Naive thymus-derived CD4-positive, alpha-beta T cell (primary cell): ENCODE measurements around the gene STMN3. TPM values are rescaled to one million over a fixed set of nuclear protein-coding genes. Genes with fewer than 3 reads are reported as not detected.
A peak's percentile ranks its signal among the peaks of the same experiment; 100 is the strongest.

Experiments
- ATAC-seq: fragments of 150-1000 bp; cut with Tn5 transposase; 2 replicates; pipeline ENCODE4 v1.10.0; 2021; ENCODE audit warnings: mild to moderate bottlenecking, moderate library complexity
- CTCF ChIA-PET: fragments of 350-600 bp; sonication (Branson Sonifier 250); formaldehyde crosslinking; loops from one replicate; lab custom pipeline; 2021; ENCODE audit warnings: antibody characterized with exemption; lab: Charles Lee
- POLR2A ChIA-PET: fragments of 350-600 bp; sonication (Branson Sonifier 250); formaldehyde crosslinking; loops from one replicate; lab custom pipeline; 2021; ENCODE audit warnings: antibody characterized with exemption, inconsistent platforms; lab: Charles Lee
- DNase-seq, 9 donors: peaks; one replicate each; pipeline versions ENCODE4 v3.0.0 to v3.0.0-alpha.2; 2020 to 2022; ENCODE audit warnings: mixed read lengths in 1 of 9
- H3K27ac ChIP-seq: one replicate; pipeline ENCODE4 v1.7.0; 2013; ENCODE audit warnings: mild to moderate bottlenecking, low read depth, low read length, moderate library complexity
- H3K27me3 ChIP-seq, 2 donors: one replicate each; pipeline ENCODE4 v1.7.0; 2013; ENCODE audit warnings: low read length in 2 of 2, mild to moderate bottlenecking in 2 of 2, moderate library complexity in 2 of 2; ENCODE audit not compliant: control insufficient read depth in 2 of 2, insufficient read depth in 2 of 2
- H3K36me3 ChIP-seq, 3 experiments: 1 replicate in 2 of 3; 2 replicates in 1 of 3; pipeline ENCODE4 v1.7.0; 2013; ENCODE audit warnings: low read length in 3 of 3, mild to moderate bottlenecking in 3 of 3, moderate library complexity in 1 of 3; ENCODE audit not compliant: insufficient read depth in 3 of 3, control insufficient read depth in 2 of 3
- H3K4me1 ChIP-seq, 2 donors: one replicate each; pipeline ENCODE4 v1.7.0; 2013; ENCODE audit warnings: low read length in 2 of 2, mild to moderate bottlenecking in 2 of 2, moderate library complexity in 1 of 2; ENCODE audit not compliant: control insufficient read depth in 2 of 2, insufficient read depth in 2 of 2
- H3K4me3 ChIP-seq: 2 replicates; pipeline ENCODE4 v1.7.0; 2013; ENCODE audit warnings: mild to moderate bottlenecking, low read length
- H3K9me3 ChIP-seq, 3 experiments: 1 replicate in 2 of 3; 2 replicates in 1 of 3; pipeline ENCODE4 v1.7.0; 2013; ENCODE audit warnings: low read length in 3 of 3; ENCODE audit not compliant: control insufficient read depth in 2 of 3
- H3K27ac Mint-ChIP-seq, 9 donors: one replicate each; pipeline ENCODE4 v1.8.0; 2020 to 2022; ENCODE audit warnings: mixed read lengths in 9 of 9, mild to moderate bottlenecking in 8 of 9, moderate library complexity in 5 of 9, inconsistent platforms in 2 of 9
- H3K27me3 Mint-ChIP-seq, 5 donors: one replicate each; pipeline ENCODE4 v1.8.0; 2021 to 2022; ENCODE audit warnings: mixed read lengths in 5 of 5, mild to moderate bottlenecking in 1 of 5
- H3K36me3 Mint-ChIP-seq, 5 donors: one replicate each; pipeline ENCODE4 v1.8.0; 2020 to 2022; ENCODE audit warnings: mixed read lengths in 5 of 5, mild to moderate bottlenecking in 3 of 5, inconsistent platforms in 1 of 5
- H3K4me1 Mint-ChIP-seq, 7 donors: one replicate each; pipeline ENCODE4 v1.8.0; 2020 to 2022; ENCODE audit warnings: mixed read lengths in 7 of 7, mild to moderate bottlenecking in 3 of 7, inconsistent platforms in 1 of 7
- H3K4me3 Mint-ChIP-seq, 10 donors: one replicate each; pipeline ENCODE4 v1.8.0; 2020 to 2022; ENCODE audit warnings: mild to moderate bottlenecking in 10 of 10, mixed read lengths in 10 of 10, moderate library complexity in 6 of 10, inconsistent platforms in 2 of 10
- H3K9me3 Mint-ChIP-seq, 11 donors: one replicate each; pipeline ENCODE4 v1.8.0; 2020 to 2022; ENCODE audit warnings: mixed read lengths in 11 of 11, mild to moderate bottlenecking in 4 of 11, inconsistent platforms in 1 of 11, moderate library complexity in 1 of 11
- intact Hi-C, 2 donors: fragments of 100-400 bp; cut with micrococcal nuclease; formaldehyde crosslinking; loops; one replicate each; pipeline ENCODE4 v1.15.1; 2023
- polyA plus RNA-seq, 2 donors: library from polyadenylated mRNA; unstranded; fragments of 300-500 nt; fragmentation: Illumina TruSeq; gene quantifications; one replicate each; pipeline ENCODE4 v1.2.3, GENCODE V29; 2021
- total RNA-seq, 6 experiments: library from RNA in 5 of 6; stranded (reverse) in 5 of 6; gene quantifications; 1 replicate in 5 of 6; 2 replicates in 1 of 6; pipeline ENCODE4 v1.2.3 and lab custom pipeline; 2021 to 2026

STMN3 gene
- total and polyA plus RNA-seq, 7 experiments from 2014 or later = 33.5 to 122 (median 54.4) TPM

DNA sequence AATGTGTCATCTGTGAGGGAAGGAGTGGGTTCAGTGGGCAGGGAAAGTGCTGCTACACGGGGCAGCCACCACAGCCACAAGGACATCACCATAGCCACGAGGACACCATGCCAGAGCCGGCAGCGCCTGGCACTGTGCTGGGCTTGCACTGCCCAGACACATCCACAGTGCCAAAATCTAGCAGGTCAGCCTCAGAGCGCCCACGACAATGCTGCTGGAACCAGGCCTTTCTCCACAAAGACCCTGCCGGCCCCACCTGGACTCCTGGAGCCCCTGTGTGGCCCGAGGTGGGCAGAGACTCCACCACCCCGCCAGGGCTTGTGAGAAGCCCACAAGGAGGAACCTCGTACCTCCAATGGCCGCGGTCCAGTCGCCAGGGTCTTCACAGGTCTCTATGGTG lies 60.6 kb downstream of the STMN3 start:
- H3K4me1 Mint-ChIP-seq = peaks cover 5 to 9% (median 9%) of the 10 kb centered on the region in 7 donors
- no peak overlapping the region for H3K4me3 Mint-ChIP-seq
- intact Hi-C loops = no loop called here
- Histone ChIP-seq H3K4me1 (peaks cover 0 to 14% of the 10 kb centered on the region in 2 donors), H3K27me3 (no peaks in the 10 kb centered on the region), H3K9me3 (no peaks in the 10 kb centered on the region), H3K4me3 (no peak overlapping the region), H3K27ac (no peak overlapping the region), H3K36me3 (peaks cover 0 to 88% (median 5%) of the 10 kb centered on the region in 3 experiments)
- H3K27ac Mint-ChIP-seq = peak overlapping the region in 1 of 9 donors; percentile 59
- no peak for DNase-seq
- H3K9me3 Mint-ChIP-seq = no peaks in the 10 kb centered on the region
- H3K36me3 Mint-ChIP-seq = peaks cover 5 to 51% (median 24%) of the 10 kb centered on the region in 5 donors
- POLR2A ChIA-PET = interaction anchor here (0.6 kb wide), 1 partner anchor 41 kb away, joined by 3 read pairs; no protein-coding TSS in a partner anchor
- no peak for ATAC-seq
- no peaks in the 10 kb centered on the region for H3K27me3 Mint-ChIP-seq
- CTCF ChIA-PET = no interaction called here

DNA sequence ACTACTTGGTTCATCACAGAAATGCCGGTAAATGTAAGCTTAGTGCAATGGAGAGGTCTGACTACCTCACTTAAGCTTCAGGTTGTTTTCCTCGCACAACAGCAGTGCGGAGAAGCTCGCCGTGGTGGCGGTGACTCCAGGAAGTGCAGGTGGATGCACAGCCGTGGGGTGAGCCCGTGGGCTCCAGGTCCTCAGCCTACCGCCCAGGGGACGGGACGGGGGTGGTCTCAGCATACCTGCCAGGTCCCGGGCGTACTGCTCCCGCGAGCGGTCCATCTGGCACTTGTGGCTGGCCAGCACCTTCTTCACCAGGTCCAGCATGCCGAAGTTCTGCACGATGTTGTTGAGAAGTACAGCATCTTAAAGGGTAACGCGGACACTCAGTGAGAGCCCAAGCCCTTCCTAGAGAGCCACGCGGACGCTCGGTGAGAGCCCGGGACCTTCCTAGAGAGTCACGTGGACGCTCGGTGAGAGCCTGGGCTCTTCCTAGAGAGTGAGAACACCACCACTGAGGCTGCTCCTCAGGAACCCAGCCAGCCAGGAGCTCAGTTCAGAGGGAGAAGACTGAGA lies 61.4 kb downstream of the STMN3 start:
- H3K9me3 ChIP-seq = no peaks in the 10 kb centered on the region
- H3K36me3 Mint-ChIP-seq = peaks cover 5 to 49% (median 22%) of the 10 kb centered on the region in 5 donors
- H3K36me3 ChIP-seq = peaks cover 0 to 80% (median 5%) of the 10 kb centered on the region in 3 experiments
- no peak overlapping the region for H3K27ac ChIP-seq
- no peaks in the 10 kb centered on the region for H3K27me3 Mint-ChIP-seq
- no peaks in the 10 kb centered on the region for H3K27me3 ChIP-seq
- peaks cover 0 to 22% of the 10 kb centered on the region in 2 donors for H3K4me1 ChIP-seq
- intact Hi-C loops = no loop called here
- DNase-seq = no peak
- H3K27ac Mint-ChIP-seq = peak overlapping the region in 1 of 9 donors; percentile 72
- H3K4me3 ChIP-seq = no peak overlapping the region
- H3K4me3 Mint-ChIP-seq = no peak overlapping the region
- ATAC-seq = no peak
- ChIA-PET CTCF (no interaction called here), POLR2A (interaction anchor here (0.6 kb wide), 1 partner anchor 42 kb away, joined by 3 read pairs; no protein-coding TSS in a partner anchor)
- no peaks in the 10 kb centered on the region for H3K9me3 Mint-ChIP-seq
- peaks cover 5 to 17% (median 16%) of the 10 kb centered on the region in 7 donors for H3K4me1 Mint-ChIP-seq

DNA sequence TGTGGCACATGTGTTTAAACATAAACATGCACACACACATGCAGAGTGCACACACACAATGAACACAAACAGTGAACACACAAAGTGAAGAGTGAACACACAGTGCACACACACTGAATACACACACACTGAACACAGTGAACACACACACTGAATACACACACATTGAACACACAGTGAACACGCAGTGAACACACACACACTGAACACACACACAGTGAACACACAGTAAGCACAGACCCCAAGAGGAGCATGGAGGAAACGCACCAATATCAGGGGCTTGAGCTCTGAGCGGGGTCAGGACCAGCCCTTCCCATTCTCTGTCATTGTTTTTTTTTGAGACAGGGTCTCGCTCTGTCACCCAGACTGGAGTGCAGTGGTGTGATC lies 62.1 kb downstream of the STMN3 start:
- H3K4me1 ChIP-seq = peaks cover 0 to 23% of the 10 kb centered on the region in 2 donors
- peak overlapping the region in 2 of 9 donors; percentile 12 to 87 for H3K27ac Mint-ChIP-seq
- H3K4me1 Mint-ChIP-seq = peaks cover 5 to 22% (median 16%) of the 10 kb centered on the region in 7 donors
- CTCF ChIA-PET = no interaction called here
- intact Hi-C loops = no loop called here
- no peak for ATAC-seq
- no peaks in the 10 kb centered on the region for H3K9me3 Mint-ChIP-seq
- H3K27me3 Mint-ChIP-seq = no peaks in the 10 kb centered on the region
- no peak for DNase-seq
- POLR2A ChIA-PET = no interaction called here
- H3K27ac ChIP-seq = no peak overlapping the region
- H3K27me3 ChIP-seq = no peaks in the 10 kb centered on the region
- H3K36me3 Mint-ChIP-seq = peaks cover 5 to 47% (median 22%) of the 10 kb centered on the region in 5 donors
- no peaks in the 10 kb centered on the region for H3K9me3 ChIP-seq
- no peak overlapping the region for H3K4me3 Mint-ChIP-seq
- peaks cover 0 to 72% (median 5%) of the 10 kb centered on the region in 3 experiments for H3K36me3 ChIP-seq
- no peak overlapping the region for H3K4me3 ChIP-seq

DNA sequence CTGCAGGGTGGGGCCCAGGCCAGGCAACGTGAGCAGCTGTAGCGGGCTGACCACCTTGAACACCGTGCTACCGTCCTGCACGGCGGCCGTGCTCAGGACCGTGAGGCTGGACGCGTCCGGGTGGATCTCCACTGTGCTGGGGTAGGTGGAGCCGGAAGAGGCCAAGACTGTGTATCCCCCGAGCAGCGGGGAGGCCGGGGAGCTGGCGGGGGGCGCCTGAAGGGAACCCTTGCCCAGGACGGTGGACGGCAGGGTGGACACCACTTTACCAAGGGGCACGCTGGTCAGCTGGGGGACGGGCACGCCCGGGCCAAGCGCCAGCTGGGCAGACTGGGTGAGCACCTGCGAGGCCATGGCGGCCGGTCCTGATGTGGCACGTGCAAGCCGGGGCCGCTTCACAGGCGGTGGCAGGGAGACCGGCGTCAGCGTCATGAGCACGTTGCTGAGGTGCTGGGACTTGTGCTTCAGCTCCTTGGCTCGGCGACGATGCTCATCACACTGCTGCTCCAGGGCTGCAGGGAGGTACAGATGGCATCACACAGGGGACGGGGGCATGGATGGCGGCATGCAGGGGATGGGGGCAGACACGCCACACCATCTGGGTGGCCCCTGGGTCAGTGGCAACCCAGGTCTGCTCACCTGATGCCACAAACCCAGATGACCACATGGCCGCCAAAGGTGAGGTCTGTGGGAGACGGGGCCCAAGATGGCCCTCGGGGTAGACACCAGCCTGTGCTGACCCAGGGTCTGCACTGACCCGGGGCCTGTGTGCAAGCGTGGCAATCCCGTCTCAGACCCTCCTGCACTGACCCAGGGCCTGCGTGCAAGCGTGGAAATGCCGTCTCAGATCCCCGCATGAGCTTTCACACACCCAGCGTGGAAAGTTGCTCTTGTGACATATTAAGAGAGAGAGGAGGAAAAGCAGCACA lies 62.7 kb downstream of the STMN3 start:
- Histone ChIP-seq H3K27ac (no peak overlapping the region), H3K9me3 (no peaks in the 10 kb centered on the region), H3K27me3 (no peaks in the 10 kb centered on the region), H3K36me3 (peaks cover 0 to 66% (median 5%) of the 10 kb centered on the region in 3 experiments), H3K4me1 (peaks cover 0 to 23% of the 10 kb centered on the region in 2 donors), H3K4me3 (no peak overlapping the region)
- no peak for DNase-seq
- H3K27ac Mint-ChIP-seq = peak overlapping the region in 2 of 9 donors; percentile 12 to 87
- POLR2A ChIA-PET = no interaction called here
- H3K9me3 Mint-ChIP-seq = no peaks in the 10 kb centered on the region
- intact Hi-C loops = no loop called here
- no peaks in the 10 kb centered on the region for H3K27me3 Mint-ChIP-seq
- CTCF ChIA-PET = no interaction called here
- peaks cover 5 to 27% (median 20%) of the 10 kb centered on the region in 7 donors for H3K4me1 Mint-ChIP-seq
- no peak overlapping the region for H3K4me3 Mint-ChIP-seq
- H3K36me3 Mint-ChIP-seq = peaks cover 5 to 43% (median 22%) of the 10 kb centered on the region in 5 donors
- no peak for ATAC-seq

Other genes starting within 250 kb of the STMN3 start
- under 1 TPM in 3 of 5 experiments, not detected in 2; 0.27 to 0.72 (median 0.30) TPM for gene KCNQ2, start 180.8 kb downstream of the STMN3 start, total RNA-seq
- not detected for gene KCNQ2, start 180.8 kb downstream of the STMN3 start, polyA plus RNA-seq
- 1 to 10 TPM in 2 of 5 experiments, under 1 TPM in 2, not detected in 1; 0.11 to 1.5 (median 0.92) TPM for gene EEF1A2, start 154.3 kb downstream of the STMN3 start, total RNA-seq
- under 1 TPM in 1 of 2 donors, not detected in 1; 0.08 TPM for gene EEF1A2, start 154.3 kb downstream of the STMN3 start, polyA plus RNA-seq
- 100 to 1,000 TPM; 138 to 225 (median 184) TPM for gene PPDPF, start 132.7 kb downstream of the STMN3 start, total RNA-seq
- gene PPDPF, start 132.7 kb downstream of the STMN3 start, polyA plus RNA-seq = 10 to 100 TPM; 67.7 to 83.1 TPM
- gene PTK6, start 116.0 kb downstream of the STMN3 start, total RNA-seq = under 1 TPM in 4 of 5 experiments, not detected in 1; 0.19 to 0.96 (median 0.62) TPM
- under 1 TPM; 0.07 to 0.38 TPM for gene PTK6, start 116.0 kb downstream of the STMN3 start, polyA plus RNA-seq
- gene SRMS, start 105.7 kb downstream of the STMN3 start, total RNA-seq = under 1 TPM in 1 of 5 experiments, not detected in 4; 0.24 TPM
- gene SRMS, start 105.7 kb downstream of the STMN3 start, polyA plus RNA-seq = not detected
- 1 to 10 TPM in 1 of 5 experiments, under 1 TPM in 4; 0.30 to 1.2 (median 0.32) TPM for gene FNDC11, start 99.3 kb downstream of the STMN3 start, total RNA-seq
- under 1 TPM; 0.22 to 0.90 TPM for gene FNDC11, start 99.3 kb downstream of the STMN3 start, polyA plus RNA-seq
- gene HELZ2, start 79.2 kb downstream of the STMN3 start, total RNA-seq = 100 to 1,000 TPM in 1 of 5 experiments, 10 to 100 TPM in 4; 24.4 to 102 (median 42.1) TPM
- 1 to 10 TPM; 3.8 to 5.8 TPM for gene HELZ2, start 79.2 kb downstream of the STMN3 start, polyA plus RNA-seq
- 10 to 100 TPM; 17.4 to 30.2 (median 24.6) TPM for gene GMEB2, start 26.3 kb downstream of the STMN3 start, total RNA-seq
- gene GMEB2, start 26.3 kb downstream of the STMN3 start, polyA plus RNA-seq = 10 to 100 TPM; 11.0 to 21.9 TPM
- 10 to 100 TPM; 28.4 to 47.2 (median 32.4) TPM for gene RTEL1, start 4.9 kb upstream of the STMN3 start, total RNA-seq
- gene RTEL1, start 4.9 kb upstream of the STMN3 start, polyA plus RNA-seq = 1 to 10 TPM; 1.9 to 8.6 TPM
- under 1 TPM in 1 of 5 experiments, not detected in 4; 0.74 TPM for gene TNFRSF6B, start 43.2 kb upstream of the STMN3 start, total RNA-seq
- gene TNFRSF6B, start 43.2 kb upstream of the STMN3 start, polyA plus RNA-seq = under 1 TPM in 1 of 2 donors, not detected in 1; 0.22 TPM
- 10 to 100 TPM; 55.4 to 92.1 (median 66.2) TPM for gene ARFRP1, start 54.6 kb upstream of the STMN3 start, total RNA-seq
- gene ARFRP1, start 54.6 kb upstream of the STMN3 start, polyA plus RNA-seq = 100 to 1,000 TPM in 1 of 2 donors, 10 to 100 TPM in 1; 89.1 to 108 TPM
- gene ZGPAT, start 54.6 kb upstream of the STMN3 start, total RNA-seq = 10 to 100 TPM; 42.9 to 49.9 (median 45.4) TPM
- gene ZGPAT, start 54.6 kb upstream of the STMN3 start, polyA plus RNA-seq = 10 to 100 TPM; 47.5 to 82.1 TPM
- 100 to 1,000 TPM in 3 of 5 experiments, 10 to 100 TPM in 2; 96.8 to 118 (median 103) TPM for gene LIME1, start 83.2 kb upstream of the STMN3 start, total RNA-seq
- gene LIME1, start 83.2 kb upstream of the STMN3 start, polyA plus RNA-seq = 100 to 1,000 TPM; 205 to 366 TPM
- gene SLC2A4RG, start 86.4 kb upstream of the STMN3 start, total RNA-seq = 100 to 1,000 TPM in 3 of 5 experiments, 10 to 100 TPM in 2; 88.7 to 136 (median 111) TPM
- gene SLC2A4RG, start 86.4 kb upstream of the STMN3 start, polyA plus RNA-seq = 1 to 10 TPM; 3.0 to 4.6 TPM
- gene ZBTB46, start 177.8 kb upstream of the STMN3 start, total RNA-seq = 1 to 10 TPM in 1 of 5 experiments, under 1 TPM in 3, not detected in 1; 0.05 to 1.7 (median 0.21) TPM
- gene ZBTB46, start 177.8 kb upstream of the STMN3 start, polyA plus RNA-seq = under 1 TPM; 0.03 to 0.04 TPM
- gene ABHD16B, start 208.1 kb upstream of the STMN3 start, total RNA-seq = under 1 TPM in 1 of 5 experiments, not detected in 4; 0.24 TPM
- 1 to 10 TPM in 1 of 2 donors, under 1 TPM in 1; 0.65 to 1.1 TPM for gene ABHD16B, start 208.1 kb upstream of the STMN3 start, polyA plus RNA-seq
- 10 to 100 TPM; 33.7 to 56.8 (median 43.2) TPM for gene TPD52L2, start 211.8 kb upstream of the STMN3 start, total RNA-seq
- 10 to 100 TPM; 67.4 to 84.0 TPM for gene TPD52L2, start 211.8 kb upstream of the STMN3 start, polyA plus RNA-seq
- 10 to 100 TPM; 35.5 to 56.8 (median 50.3) TPM for gene DNAJC5, start 241.7 kb upstream of the STMN3 start, total RNA-seq
- gene DNAJC5, start 241.7 kb upstream of the STMN3 start, polyA plus RNA-seq = 1 to 10 TPM; 7.5 to 7.6 TPM